Measurements from ENCODE around the gene CUTC.

GRCh38 chr10:99720387-99720786 is 11.6 kb upstream of the CUTC start:
- TF ChIP-seq CTCF (conservative IDR thresholded peaks at IDR 0.05 in 1 of 2, IDR thresholded peaks at IDR 0.05 in 1 of 2; ENCODE audit: low read depth in 1 of 2, low read length in 2 of 2) (no peak), EZH2 (IDR thresholded peaks at IDR 0.05; ENCODE audit: low read length, missing control alignments) (no peak)

All from fibroblast of lung (primary cell).